Measurements from ENCODE around the gene KCNK13. TPM values are rescaled to one million over a fixed set of nuclear protein-coding genes. Genes with fewer than 3 reads are reported as not detected.
"Not testable (repeated sequence)": the region's sequence is repeated elsewhere in the genome, so short reads cannot be mapped to it uniquely, and the experiment has no call there.

Gene KCNK13
- total RNA-seq, 4 donors from 2014 or later = 0.09 to 0.19 (median 0.13) TPM

GRCh38 chr14:90194706-90195105 is 132.9 kb downstream of the KCNK13 start:
- WGBS, 2 donors = 48 to 64% methylated on average over 5 of the region's 5 CpGs
- Histone ChIP-seq H3K4me3 (no peak overlapping the region), H3K36me3 (no peaks in the 10 kb centered on the region), H3K4me1 (no peaks in the 10 kb centered on the region), H3K27ac (no peak overlapping the region), H3K27me3 (peaks cover 0 to 35% (median 2%) of the 10 kb centered on the region in 4 donors), H3K9me3 (no peaks in the 10 kb centered on the region)
- TF ChIP-seq POLR2A (IDR thresholded peaks at IDR 0.05) (no peak), CTCF (IDR thresholded peaks at IDR 0.05) (no peak)
- intact Hi-C loops (cut with DNase I) = no loop called here
- DNase-seq = no peak

DNA sequence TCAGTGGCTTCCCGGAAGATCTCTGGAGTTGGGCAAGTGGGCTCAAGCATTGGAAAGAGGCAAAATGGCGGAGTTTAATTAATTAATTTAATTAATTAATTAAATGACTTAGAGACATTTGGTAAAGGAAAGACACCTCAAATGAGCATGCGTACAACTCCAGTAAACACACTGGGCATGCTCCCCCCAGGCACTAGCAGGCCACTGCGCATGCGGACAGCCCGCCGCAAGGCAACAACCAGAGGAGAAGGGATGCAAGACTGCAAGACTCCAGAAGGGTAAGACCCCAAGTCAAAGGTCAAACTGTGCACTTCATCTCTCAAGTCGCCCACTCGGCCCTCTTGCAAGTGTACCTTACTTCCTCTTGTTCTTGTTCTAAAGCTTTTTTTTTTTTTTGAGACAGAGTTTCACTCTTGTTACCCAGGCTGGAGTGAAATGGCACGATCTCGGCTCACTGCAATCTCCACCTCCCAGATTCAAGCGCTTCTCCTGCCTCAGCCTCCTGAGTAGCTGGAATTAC is 136.8 kb downstream of the KCNK13 start:
- no peak for TF ChIP-seq POLR2A (IDR thresholded peaks at IDR 0.05)
- TF ChIP-seq CTCF (IDR thresholded peaks at IDR 0.05) = no peak
- H3K36me3 ChIP-seq = no peaks in the 10 kb centered on the region
- intact Hi-C loops (cut with DNase I) = no loop called here

GRCh38 chr14:90200546-90200945 is 138.8 kb downstream of the KCNK13 start:
- H3K27ac ChIP-seq; DNase-seq; H3K9me3 ChIP-seq; H3K4me1 ChIP-seq; H3K4me3 ChIP-seq; intact Hi-C loops (cut with DNase I); H3K36me3 ChIP-seq: not testable (repeated sequence)
- peaks cover 0 to 21% (median 0%) of the 10 kb centered on the region in 4 donors for H3K27me3 ChIP-seq
- 63 to 72% methylated on average over 4 of the region's 4 CpGs for WGBS, 2 donors

More for the DNA sequence above, 136.8 kb downstream of the KCNK13 start:
- Histone ChIP-seq H3K27ac (no peak overlapping the region), H3K9me3 (no peaks in the 10 kb centered on the region), H3K4me1 (no peaks in the 10 kb centered on the region), H3K4me3 (no peak overlapping the region), H3K27me3 (peaks cover 0 to 35% (median 2%) of the 10 kb centered on the region in 4 donors)
- no peak for DNase-seq
- 76 to 81% methylated on average over 12 of the region's 12 CpGs for WGBS, 2 donors

GRCh38 chr14:90201344-90201743 is 139.6 kb downstream of the KCNK13 start:
- intact Hi-C loops (cut with DNase I) = no loop called here
- Histone ChIP-seq H3K36me3 (no peaks in the 10 kb centered on the region), H3K27me3 (peaks cover 0 to 16% (median 0%) of the 10 kb centered on the region in 4 donors), H3K27ac (no peak overlapping the region), H3K4me3 (no peak overlapping the region), H3K4me1 (no peaks in the 10 kb centered on the region), H3K9me3 (no peaks in the 10 kb centered on the region)
- TF ChIP-seq CTCF (IDR thresholded peaks at IDR 0.05) = no peak
- TF ChIP-seq POLR2A (IDR thresholded peaks at IDR 0.05) = no peak
- no peak for DNase-seq
- 52 to 75% methylated on average over 2 of the region's 2 CpGs for WGBS, 2 donors

DNA sequence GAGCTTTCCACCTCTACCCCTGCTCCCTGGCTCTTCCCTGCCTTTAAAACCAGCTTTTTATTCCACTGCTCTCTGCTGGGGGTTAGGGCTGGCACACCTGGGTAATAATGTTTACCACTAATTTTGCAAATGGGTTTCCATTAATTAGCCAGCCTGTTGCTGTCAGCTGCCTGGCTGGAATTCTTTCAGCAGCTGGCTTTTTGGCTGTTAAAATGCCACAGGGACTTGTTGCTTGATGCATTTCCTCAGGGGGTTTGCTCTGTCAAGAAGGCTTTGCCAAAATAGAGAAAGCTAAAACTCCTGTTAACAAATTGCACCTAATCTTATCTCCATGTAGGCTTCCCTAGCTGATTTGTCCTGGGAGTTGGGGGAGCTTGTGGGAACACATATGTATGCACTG is 142.7 kb downstream of the KCNK13 start:
- TF ChIP-seq POLR2A (IDR thresholded peaks at IDR 0.05) (no peak), CTCF (IDR thresholded peaks at IDR 0.05) (no peak)
- no peak for DNase-seq
- no peaks in the 10 kb centered on the region for H3K27me3 ChIP-seq
- H3K9me3 ChIP-seq = no peaks in the 10 kb centered on the region
- no peaks in the 10 kb centered on the region for H3K4me1 ChIP-seq
- H3K4me3 ChIP-seq = no peak overlapping the region
- intact Hi-C loops (cut with DNase I) = no loop called here
- no peaks in the 10 kb centered on the region for H3K36me3 ChIP-seq
- no peak overlapping the region for H3K27ac ChIP-seq
